Fibroblast of lung (primary cell): ENCODE results near the gene ENTPD7. TPM values are rescaled to one million over a fixed set of nuclear protein-coding genes. Genes with fewer than 3 reads are reported as not detected.

ENCODE experiments used
- DNase-seq, 2 donors: peaks; one replicate each; pipeline versions ENCODE4 v3.0.0 to v3.0.0-alpha.2; 2010; ENCODE audit warnings: low read depth in 2 of 2
- H2AFZ ChIP-seq: 2 replicates; pipeline ENCODE4 v1.5.1; 2012; ENCODE audit warnings: low read length, control low read depth, inconsistent platforms
- H3K27ac ChIP-seq: 2 replicates; pipeline ENCODE4 v1.5.1; 2011; ENCODE audit warnings: low read length, control low read depth; ENCODE audit not compliant: insufficient read depth
- H3K27me3 ChIP-seq: 2 replicates; pipeline ENCODE4 v1.5.1; 2011; ENCODE audit warnings: mild to moderate bottlenecking, low read length; ENCODE audit not compliant: control insufficient read depth, insufficient read depth
- H3K36me3 ChIP-seq: 2 replicates; pipeline ENCODE4 v1.5.1; 2011; ENCODE audit warnings: low read length; ENCODE audit not compliant: control insufficient read depth, insufficient read depth
- H3K4me1 ChIP-seq: 2 replicates; pipeline ENCODE4 v1.5.1; 2011; ENCODE audit warnings: low read length; ENCODE audit not compliant: control insufficient read depth, insufficient read depth; ENCODE audit errors: extremely low read depth
- H3K4me2 ChIP-seq: 2 replicates; pipeline ENCODE4 v1.5.1; 2011; ENCODE audit warnings: low read length, control low read depth; ENCODE audit not compliant: insufficient read depth; ENCODE audit errors: extremely low read depth
- H3K4me3 ChIP-seq, 4 experiments: fragments of 200-600 bp in 1 of 4; sonication (generic) in 1 of 4; replicated peaks in 1 of 4; 2 replicates each; pipeline ENCODE4 v1.5.1; 2011 to 2016; ENCODE audit warnings: low read length in 4 of 4, low read depth in 3 of 4, mild to moderate bottlenecking in 3 of 4, control low read depth in 2 of 4, inconsistent platforms in 1 of 4, mixed read lengths in 1 of 4; ENCODE audit not compliant: insufficient read depth in 1 of 4; ENCODE audit errors: control extremely low read depth in 1 of 4
- H3K79me2 ChIP-seq: 2 replicates; pipeline ENCODE4 v1.5.1; 2012; ENCODE audit warnings: mild to moderate bottlenecking, low read length, inconsistent platforms; ENCODE audit not compliant: control insufficient read depth, insufficient read depth
- H3K9ac ChIP-seq: 2 replicates; pipeline ENCODE4 v1.5.1; 2011; ENCODE audit warnings: mild to moderate bottlenecking, low read length, control low read depth; ENCODE audit not compliant: insufficient read depth
- H3K9me3 ChIP-seq: 2 replicates; pipeline ENCODE4 v1.5.1; 2012; ENCODE audit warnings: low read depth, low read length; ENCODE audit not compliant: control insufficient read depth, insufficient read depth
- H4K20me1 ChIP-seq: 2 replicates; pipeline ENCODE4 v1.5.1; 2011; ENCODE audit warnings: low read length; ENCODE audit not compliant: control insufficient read depth, insufficient read depth; ENCODE audit errors: extremely low read depth
- CTCF ChIP-seq, 2 donors: IDR thresholded peaks in 1 of 2; conservative IDR thresholded peaks in 1 of 2; 1 replicate in 1 of 2; 2 replicates in 1 of 2; pipeline ENCODE4 v1.5.1; 2011 to 2012; ENCODE audit warnings: low read length in 2 of 2, control low read depth in 1 of 2, inconsistent platforms in 1 of 2, low read depth in 1 of 2, mild to moderate bottlenecking in 1 of 2
- EZH2 ChIP-seq: IDR thresholded peaks from 2 replicates; pipeline ENCODE4 v1.5.1; 2012; ENCODE audit warnings: low read length, control low read depth, mild to moderate bottlenecking; ENCODE audit errors: missing control alignments
- polyA plus RNA-seq, 2 donors: library from polyadenylated mRNA; depleted of rRNA in 1 of 2; stranded (reverse) in 1 of 2; unstranded in 1 of 2; fragments of >200 nt; gene quantifications; 2 replicates each; pipeline ENCODE4 v1.2.1, GENCODE V29; 2011 to 2012; ENCODE audit warnings: missing spikeins in 1 of 2
- total RNA-seq: library from RNA; depleted of rRNA; stranded (reverse); fragments of >200 nt; gene quantifications from 2 replicates; pipeline ENCODE4 v1.2.1, GENCODE V29; 2014

Gene ENTPD7
- total and polyA plus RNA-seq, 2 donors (not counting 1 experiment from before 2014, with no cell fraction given) = 17.3 to 28.9 TPM

DNA sequence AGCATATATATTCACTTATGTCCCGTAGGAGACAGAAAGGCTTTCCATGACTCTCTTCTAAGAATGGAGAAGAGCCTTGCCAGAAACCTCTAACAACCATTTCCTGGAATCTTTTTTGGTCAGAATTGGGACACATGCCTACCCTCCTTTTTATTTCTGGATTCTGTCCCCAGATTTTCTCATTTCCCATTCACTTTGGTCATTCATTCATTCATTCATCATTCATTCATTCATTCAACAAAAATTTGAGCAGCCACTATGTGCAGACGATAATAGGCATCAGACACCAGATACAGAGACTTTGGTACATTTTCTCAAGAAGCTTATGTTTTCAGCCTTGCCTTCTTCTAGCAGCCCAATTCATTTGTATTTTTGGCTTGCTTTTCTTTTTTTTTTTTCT, 6.0 kb downstream of the ENTPD7 start:
- Histone ChIP-seq H3K9ac (no peak overlapping the region), H3K27ac (no peak overlapping the region), H3K4me3 (no peak overlapping the region), H4K20me1 (no peaks in the 10 kb centered on the region), H3K27me3 (no peaks in the 10 kb centered on the region), H3K79me2 (peaks cover 5% of the 10 kb centered on the region), H2AFZ (no peak overlapping the region), H3K4me2 (no peak overlapping the region), H3K4me1 (peaks cover 2% of the 10 kb centered on the region), H3K9me3 (no peaks in the 10 kb centered on the region), H3K36me3 (no peaks in the 10 kb centered on the region)
- DNase-seq = no peak
- TF ChIP-seq CTCF (conservative IDR thresholded peaks at IDR 0.05 in 1 of 2, IDR thresholded peaks at IDR 0.05 in 1 of 2; ENCODE audit: low read depth in 1 of 2, low read length in 2 of 2) (no peak), EZH2 (no peak)

GRCh38 chr10:99667108-99667751, 7.9 kb downstream of the ENTPD7 start:
- peaks cover 2% of the 10 kb centered on the region for H3K4me1 ChIP-seq
- no peak overlapping the region for H2AFZ ChIP-seq
- peak overlapping the region; percentile 38 for H3K27ac ChIP-seq
- peak; percentile 57 to 98 for DNase-seq
- H3K36me3 ChIP-seq = no peaks in the 10 kb centered on the region
- H3K9me3 ChIP-seq = no peaks in the 10 kb centered on the region
- peaks cover 2% of the 10 kb centered on the region for H3K79me2 ChIP-seq
- H3K4me2 ChIP-seq = peak overlapping the region; percentile 45
- no peaks in the 10 kb centered on the region for H3K27me3 ChIP-seq
- no peak for TF ChIP-seq EZH2
- no peak for TF ChIP-seq CTCF (conservative IDR thresholded peaks at IDR 0.05 in 1 of 2, IDR thresholded peaks at IDR 0.05 in 1 of 2; ENCODE audit: low read depth in 1 of 2, low read length in 2 of 2)
- H4K20me1 ChIP-seq = no peaks in the 10 kb centered on the region
- no peak overlapping the region for H3K4me3 ChIP-seq
- H3K9ac ChIP-seq = no peak overlapping the region

DNA sequence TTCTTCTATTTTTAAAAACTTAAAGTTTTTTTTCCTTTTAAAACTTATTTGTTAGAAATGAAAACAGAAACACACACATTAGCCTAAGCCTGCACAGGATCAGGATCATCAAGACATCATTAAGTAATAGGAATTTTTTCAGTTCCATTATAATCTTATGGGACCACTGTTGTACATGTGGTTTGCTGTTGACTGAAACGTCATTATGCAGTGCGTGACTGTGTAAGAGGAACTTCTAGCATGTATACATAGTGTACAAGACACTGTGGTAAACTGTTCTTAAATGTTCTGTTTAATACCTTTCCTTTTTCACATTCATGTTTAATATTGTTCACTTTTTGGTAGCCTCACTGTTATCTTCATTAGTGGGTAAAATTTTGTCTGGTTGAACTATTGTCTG, 12.1 kb downstream of the ENTPD7 start:
- Histone ChIP-seq H3K27ac (no peak overlapping the region), H3K9me3 (no peaks in the 10 kb centered on the region), H3K4me1 (peaks cover 5% of the 10 kb centered on the region), H3K9ac (no peak overlapping the region), H4K20me1 (no peaks in the 10 kb centered on the region), H3K36me3 (no peaks in the 10 kb centered on the region), H3K4me3 (no peak overlapping the region), H2AFZ (no peak overlapping the region), H3K4me2 (no peak overlapping the region), H3K27me3 (no peaks in the 10 kb centered on the region), H3K79me2 (no peaks in the 10 kb centered on the region)
- no peak for DNase-seq
- no peak for TF ChIP-seq CTCF (conservative IDR thresholded peaks at IDR 0.05 in 1 of 2, IDR thresholded peaks at IDR 0.05 in 1 of 2; ENCODE audit: low read depth in 1 of 2, low read length in 2 of 2)
